Measurements from ENCODE around the gene GGTLC2. TPM values are rescaled to one million over a fixed set of nuclear protein-coding genes. Genes with fewer than 3 reads are reported as not detected.

Gene GGTLC2
- total RNA-seq, 1 donor from 2014 or later, result not detected

Small RNA genes within 50 kb of the gene (small RNA-seq; reads per million reads assigned to genes)
- gene AC244250.2 (not detected), gene IGLV3-29 (not detected), gene IGLVVI-25-1 (not detected)

Other genes starting within 250 kb of the GGTLC2 start
- gene ZNF280B, start 135.9 kb upstream of the GGTLC2 start, total RNA-seq, result 1.6 TPM
- not detected for gene ZNF280A, start 124.3 kb upstream of the GGTLC2 start, total RNA-seq
- gene PRAME, start 85.3 kb upstream of the GGTLC2 start, total RNA-seq, result not detected
- not detected for gene IGLL5, start 243.2 kb downstream of the GGTLC2 start, total RNA-seq

Measured in skeletal muscle tissue (tissue), 2 donors.